Measurements from ENCODE around the gene SRSF8.
"Not testable (repeated sequence)": the region's sequence is repeated elsewhere in the genome, so short reads cannot be mapped to it uniquely, and the experiment has no call there.

The SRSF8 gene

GRCh38 chr11:95066716-95067038, at the start of gene SRSF8:
Gene SRSF8 (plus strand): TSS chr11:95066919. CDS start chr11:95067227, 308 bp downstream.
- no peak for DNase-seq

- DNase-seq = not testable (repeated sequence)
Observed at GRCh38 chr11:95021468-95021867, 45.3 kb upstream of the SRSF8 start.

- DNase-seq = no peak
Observed at GRCh38 chr11:95024958-95025357, 41.8 kb upstream of the SRSF8 start, which contains the start of gene KDM4E. Gene KDM4E (plus strand): TSS chr11:95025258. CDS start chr11:95025558, 300 bp downstream.

- DNase-seq = not testable (repeated sequence)
Observed at GRCh38 chr11:95025594-95025993, 41.1 kb upstream of the SRSF8 start.

GRCh38 chr11:95028357-95028756, 38.4 kb upstream of the SRSF8 start:
- no peak for DNase-seq

- DNase-seq = no peak
Observed at GRCh38 chr11:95033051-95033450, 33.7 kb upstream of the SRSF8 start.

- DNase-seq = no peak
Observed at GRCh38 chr11:95035316-95035715, 31.4 kb upstream of the SRSF8 start.

GRCh38 chr11:95037356-95038035, 29.2 kb upstream of the SRSF8 start:
- peak; percentile 12 for DNase-seq

GRCh38 chr11:95042239-95042638, 24.5 kb upstream of the SRSF8 start:
- no peak for DNase-seq

GRCh38 chr11:95042906-95043305, 23.8 kb upstream of the SRSF8 start:
- no peak for DNase-seq

GRCh38 chr11:95044010-95044409, 22.7 kb upstream of the SRSF8 start:
- no peak for DNase-seq

GRCh38 chr11:95045812-95046211, 20.9 kb upstream of the SRSF8 start:
- no peak for DNase-seq

- not testable (repeated sequence) for DNase-seq
Observed at GRCh38 chr11:95049122-95049521, 17.6 kb upstream of the SRSF8 start, which contains the start of gene KDM4F. Gene KDM4F (plus strand): TSS chr11:95049422.

GRCh38 chr11:95050595-95051202, 16.0 kb upstream of the SRSF8 start:
- no peak for DNase-seq

GRCh38 chr11:95054356-95054755, 12.4 kb upstream of the SRSF8 start:
- DNase-seq = no peak

- no peak for DNase-seq
Observed at GRCh38 chr11:95055283-95055897, 11.3 kb upstream of the SRSF8 start.

- DNase-seq = no peak
Observed at GRCh38 chr11:95057959-95058358, 8.8 kb upstream of the SRSF8 start.

GRCh38 chr11:95058621-95059020, 8.1 kb upstream of the SRSF8 start:
- DNase-seq = no peak

- DNase-seq = no peak
Observed at GRCh38 chr11:95059046-95059445, 7.7 kb upstream of the SRSF8 start.

- DNase-seq = no peak
Observed at GRCh38 chr11:95065336-95065735, 1.4 kb upstream of the SRSF8 start.

GRCh38 chr11:95067039-95067840, 521 bp downstream of the SRSF8 start:
- peak; percentile 79 for DNase-seq

- DNase-seq = no peak
Observed at GRCh38 chr11:95067841-95068219, 1.1 kb downstream of the SRSF8 start.

GRCh38 chr11:95068549-95068948, 1.8 kb downstream of the SRSF8 start:
- peak; percentile 73 for DNase-seq
